CD4-positive, alpha-beta T cell treated with Interleukin-2 at 100 ng/mL for 4 hours (primary cell): ENCODE results near the gene EEIG1.
"Not testable (repeated sequence)": the region's sequence is repeated elsewhere in the genome, so short reads cannot be mapped to it uniquely, and the experiment has no call there.

ENCODE experiments used
- DNase-seq: peaks from one replicate; pipeline ENCODE4 v3.0.0-alpha.2; 2020; ENCODE audit warnings: low spot score

EEIG1 gene

GRCh38 chr9:127980706-127981558 lies at the start of gene EEIG1:
Gene EEIG1, minus strand, starts transcription at chr9:127980989. Its CDS starts 852 bp downstream, at chr9:127980137.
- peak; percentile 97 for DNase-seq

GRCh38 chr9:128027705-128028104 lies 46.9 kb upstream of the EEIG1 start:
- no peak for DNase-seq

GRCh38 chr9:128026773-128027541 lies 46.2 kb upstream of the EEIG1 start:
- DNase-seq: peak; percentile 79

GRCh38 chr9:128026255-128026772 lies 45.5 kb upstream of the EEIG1 start:
- DNase-seq: peak; percentile 93

GRCh38 chr9:128025736-128026135 lies 44.9 kb upstream of the EEIG1 start:
- DNase-seq: peak; percentile 51

- DNase-seq: no peak
These were observed 44.0 kb upstream of the EEIG1 start for GRCh38 chr9:128024761-128025308.

- not testable (repeated sequence) for DNase-seq
These were observed 42.9 kb upstream of the EEIG1 start for GRCh38 chr9:128023671-128024070.

GRCh38 chr9:128022886-128023285 lies 42.1 kb upstream of the EEIG1 start:
- no peak for DNase-seq

GRCh38 chr9:128021098-128021497 lies 40.3 kb upstream of the EEIG1 start:
- DNase-seq: no peak

- DNase-seq: no peak
These were observed 39.9 kb upstream of the EEIG1 start for GRCh38 chr9:128020692-128021091.

GRCh38 chr9:128015696-128016095 lies 34.9 kb upstream of the EEIG1 start:
- no peak for DNase-seq

GRCh38 chr9:128011071-128011817 lies 30.5 kb upstream of the EEIG1 start:
- DNase-seq: no peak

GRCh38 chr9:128009639-128010038 lies 28.9 kb upstream of the EEIG1 start:
- no peak for DNase-seq

GRCh38 chr9:128008171-128008570 lies 27.4 kb upstream of the EEIG1 start:
- DNase-seq: no peak

- DNase-seq: peak; percentile 94
These were observed 26.9 kb upstream of the EEIG1 start for GRCh38 chr9:128007566-128008138.

GRCh38 chr9:128006332-128006996 lies 25.7 kb upstream of the EEIG1 start:
- peak; percentile 35 for DNase-seq

GRCh38 chr9:128005923-128006322 lies 25.1 kb upstream of the EEIG1 start:
- no peak for DNase-seq

- no peak for DNase-seq
These were observed 23.3 kb upstream of the EEIG1 start for GRCh38 chr9:128003966-128004604.

- DNase-seq: no peak
These were observed 22.2 kb upstream of the EEIG1 start for GRCh38 chr9:128002959-128003358.

GRCh38 chr9:128001779-128002298 lies 21.1 kb upstream of the EEIG1 start:
- no peak for DNase-seq
